HL-60 (cell line): ENCODE data around the gene ALDH3A1.

ENCODE experiments used
- GABPA ChIP-seq: IDR thresholded peaks from 2 replicates; pipeline ENCODE4 v1.6.1; 2012; ENCODE audit warnings: low read depth
- POLR2AphosphoS5 ChIP-seq: IDR thresholded peaks from 2 replicates; pipeline ENCODE4 v1.6.1; 2012; ENCODE audit warnings: low read depth
- SPI1 ChIP-seq: IDR thresholded peaks from 2 replicates; pipeline ENCODE4 v1.6.1; 2012; ENCODE audit warnings: low read depth, mild to moderate bottlenecking, borderline replicate concordance
- TF ChIP-seq, protein P1 (sequence below): IDR thresholded peaks from 2 replicates; pipeline ENCODE4 v1.6.1; 2012; ENCODE audit warnings: low read depth; ENCODE audit not compliant: insufficient replicate concordance
- TF ChIP-seq, protein P2 (sequence below): IDR thresholded peaks from one replicate; pipeline ENCODE4 v1.5.1; 2011; ENCODE audit warnings: low read length, control low read depth, inconsistent platforms; ENCODE audit not compliant: insufficient read depth

DNA sequence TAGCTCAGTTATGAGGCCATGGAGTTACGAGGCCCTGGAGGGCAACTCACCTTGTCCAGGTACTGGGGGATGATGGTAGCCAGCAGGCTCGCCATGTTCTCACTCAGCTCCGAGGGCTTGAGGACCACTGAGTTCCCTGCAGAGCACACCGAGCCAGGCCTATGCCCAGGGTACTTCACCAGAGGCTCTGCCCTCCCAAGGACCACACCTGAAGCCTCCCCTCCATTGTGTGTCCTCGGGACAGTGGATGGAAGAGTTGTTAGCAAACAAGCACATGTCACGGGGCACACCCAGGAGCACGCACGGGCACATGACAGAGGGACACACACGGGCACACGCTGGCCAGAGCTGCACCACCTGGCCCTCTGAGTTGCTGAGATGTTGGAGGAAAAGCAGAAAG, 5.6 kb downstream of the ALDH3A1 start:
- TF ChIP-seq, protein P1, sequence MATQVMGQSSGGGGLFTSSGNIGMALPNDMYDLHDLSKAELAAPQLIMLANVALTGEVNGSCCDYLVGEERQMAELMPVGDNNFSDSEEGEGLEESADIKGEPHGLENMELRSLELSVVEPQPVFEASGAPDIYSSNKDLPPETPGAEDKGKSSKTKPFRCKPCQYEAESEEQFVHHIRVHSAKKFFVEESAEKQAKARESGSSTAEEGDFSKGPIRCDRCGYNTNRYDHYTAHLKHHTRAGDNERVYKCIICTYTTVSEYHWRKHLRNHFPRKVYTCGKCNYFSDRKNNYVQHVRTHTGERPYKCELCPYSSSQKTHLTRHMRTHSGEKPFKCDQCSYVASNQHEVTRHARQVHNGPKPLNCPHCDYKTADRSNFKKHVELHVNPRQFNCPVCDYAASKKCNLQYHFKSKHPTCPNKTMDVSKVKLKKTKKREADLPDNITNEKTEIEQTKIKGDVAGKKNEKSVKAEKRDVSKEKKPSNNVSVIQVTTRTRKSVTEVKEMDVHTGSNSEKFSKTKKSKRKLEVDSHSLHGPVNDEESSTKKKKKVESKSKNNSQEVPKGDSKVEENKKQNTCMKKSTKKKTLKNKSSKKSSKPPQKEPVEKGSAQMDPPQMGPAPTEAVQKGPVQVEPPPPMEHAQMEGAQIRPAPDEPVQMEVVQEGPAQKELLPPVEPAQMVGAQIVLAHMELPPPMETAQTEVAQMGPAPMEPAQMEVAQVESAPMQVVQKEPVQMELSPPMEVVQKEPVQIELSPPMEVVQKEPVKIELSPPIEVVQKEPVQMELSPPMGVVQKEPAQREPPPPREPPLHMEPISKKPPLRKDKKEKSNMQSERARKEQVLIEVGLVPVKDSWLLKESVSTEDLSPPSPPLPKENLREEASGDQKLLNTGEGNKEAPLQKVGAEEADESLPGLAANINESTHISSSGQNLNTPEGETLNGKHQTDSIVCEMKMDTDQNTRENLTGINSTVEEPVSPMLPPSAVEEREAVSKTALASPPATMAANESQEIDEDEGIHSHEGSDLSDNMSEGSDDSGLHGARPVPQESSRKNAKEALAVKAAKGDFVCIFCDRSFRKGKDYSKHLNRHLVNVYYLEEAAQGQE, result no peak
- TF ChIP-seq, protein P2, sequence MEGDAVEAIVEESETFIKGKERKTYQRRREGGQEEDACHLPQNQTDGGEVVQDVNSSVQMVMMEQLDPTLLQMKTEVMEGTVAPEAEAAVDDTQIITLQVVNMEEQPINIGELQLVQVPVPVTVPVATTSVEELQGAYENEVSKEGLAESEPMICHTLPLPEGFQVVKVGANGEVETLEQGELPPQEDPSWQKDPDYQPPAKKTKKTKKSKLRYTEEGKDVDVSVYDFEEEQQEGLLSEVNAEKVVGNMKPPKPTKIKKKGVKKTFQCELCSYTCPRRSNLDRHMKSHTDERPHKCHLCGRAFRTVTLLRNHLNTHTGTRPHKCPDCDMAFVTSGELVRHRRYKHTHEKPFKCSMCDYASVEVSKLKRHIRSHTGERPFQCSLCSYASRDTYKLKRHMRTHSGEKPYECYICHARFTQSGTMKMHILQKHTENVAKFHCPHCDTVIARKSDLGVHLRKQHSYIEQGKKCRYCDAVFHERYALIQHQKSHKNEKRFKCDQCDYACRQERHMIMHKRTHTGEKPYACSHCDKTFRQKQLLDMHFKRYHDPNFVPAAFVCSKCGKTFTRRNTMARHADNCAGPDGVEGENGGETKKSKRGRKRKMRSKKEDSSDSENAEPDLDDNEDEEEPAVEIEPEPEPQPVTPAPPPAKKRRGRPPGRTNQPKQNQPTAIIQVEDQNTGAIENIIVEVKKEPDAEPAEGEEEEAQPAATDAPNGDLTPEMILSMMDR, result no peak
- TF ChIP-seq SPI1 (no peak), POLR2AphosphoS5 (no peak), GABPA (no peak)
